H1 (cell line): ENCODE results near the gene EIF4EBP2. TPM values are rescaled to one million over a fixed set of nuclear protein-coding genes. Genes with fewer than 3 reads are reported as not detected.

Experiments
- CTCF ChIA-PET: fragments of 300-600 bp; sonication (Branson Sonifier 250); formaldehyde crosslinking; loops from one replicate; lab custom pipeline; 2021; ENCODE audit not compliant: partially characterized antibody; lab: Charles Lee
- POLR2A ChIA-PET: fragments of 300-600 bp; sonication (Branson Sonifier 250); formaldehyde crosslinking; loops from one replicate; lab custom pipeline; 2021; ENCODE audit warnings: inconsistent platforms; ENCODE audit not compliant: partially characterized antibody; lab: Charles Lee
- DNase-seq, 2 experiments: peaks; one replicate each; pipeline versions ENCODE4 v3.0.0 to v3.0.0-alpha.2; 2010 to 2022; ENCODE audit warnings: low spot score in 2 of 2, low read depth in 1 of 2, mixed read lengths in 1 of 2
- FAIRE-seq: peaks from 2 replicates; lab custom pipeline; 2011; peaks lifted over from hg19 to GRCh38; lab: Jason Lieb, UNC
- H2AFZ ChIP-seq: 2 replicates; pipeline ENCODE4 v1.8.1; 2012; ENCODE audit warnings: low read length, inconsistent platforms
- H2AK5ac ChIP-seq: 2 replicates; pipeline ENCODE4 v1.6.1; 2013; ENCODE audit warnings: low read depth, low read length
- H2BK120ac ChIP-seq: replicated peaks from 2 replicates; pipeline ENCODE3; 2013; ENCODE audit warnings: low read depth, low read length, inconsistent platforms
- H2BK12ac ChIP-seq: 2 replicates; pipeline ENCODE4 v1.6.1; 2013; ENCODE audit warnings: low read depth, low read length
- H2BK15ac ChIP-seq: 2 replicates; pipeline ENCODE4 v1.6.1; 2013; ENCODE audit warnings: low read length
- H2BK20ac ChIP-seq: 2 replicates; pipeline ENCODE4 v1.6.1; 2013; ENCODE audit warnings: low read length
- H2BK5ac ChIP-seq: 2 replicates; pipeline ENCODE4 v1.6.1; 2013; ENCODE audit warnings: low read depth, low read length
- H3K14ac ChIP-seq: 2 replicates; pipeline ENCODE4 v1.6.1; 2013; ENCODE audit warnings: inconsistent platforms; ENCODE audit not compliant: insufficient read length
- H3K18ac ChIP-seq: 2 replicates; pipeline ENCODE4 v1.6.1; 2013; ENCODE audit warnings: low read length; ENCODE audit errors: extremely low read depth
- H3K23ac ChIP-seq: 2 replicates; pipeline ENCODE4 v1.6.1; 2013; ENCODE audit warnings: inconsistent platforms; ENCODE audit not compliant: insufficient read length
- H3K23me2 ChIP-seq: 2 replicates; pipeline ENCODE4 v1.6.1; 2013; ENCODE audit warnings: low read depth, low read length
- H3K27ac ChIP-seq: 2 replicates; pipeline ENCODE4 v1.6.1; 2011; ENCODE audit warnings: low read depth, low read length, inconsistent platforms
- H3K27me3 ChIP-seq, 4 experiments: replicated peaks in 1 of 4; 1 replicate in 1 of 4; 2 replicates in 3 of 4; pipeline versions ENCODE4 v1.6.1 to v1.8.1; 2011 to 2013; ENCODE audit warnings: low read length in 3 of 4, mild to moderate bottlenecking in 3 of 4, inconsistent platforms in 2 of 4, mixed read lengths in 2 of 4, moderate library complexity in 1 of 4; ENCODE audit not compliant: control insufficient read depth in 3 of 4, insufficient read depth in 3 of 4; ENCODE audit errors: extremely low read depth in 1 of 4
- H3K36me3 ChIP-seq, 4 experiments: 2 replicates each; pipeline versions ENCODE4 v1.6.1 to v1.8.1; 2011 to 2013; ENCODE audit warnings: mild to moderate bottlenecking in 4 of 4, low read length in 3 of 4, moderate library complexity in 2 of 4, control low read depth in 1 of 4, inconsistent platforms in 1 of 4; ENCODE audit not compliant: insufficient read depth in 4 of 4, control insufficient read depth in 2 of 4
- H3K4ac ChIP-seq: replicated peaks from 2 replicates; pipeline ENCODE3; 2013; ENCODE audit warnings: low read length, low read depth, mixed read lengths, inconsistent platforms; ENCODE audit not compliant: insufficient read length
- H3K4me1 ChIP-seq, 4 experiments: replicated peaks in 1 of 4; 1 replicate in 1 of 4; 2 replicates in 3 of 4; pipeline versions ENCODE4 v1.6.1 to v1.8.1; 2011 to 2013; ENCODE audit warnings: low read length in 3 of 4, inconsistent platforms in 2 of 4, mixed read lengths in 1 of 4; ENCODE audit not compliant: insufficient read depth in 4 of 4, control insufficient read depth in 3 of 4
- H3K4me2 ChIP-seq, 2 experiments: 2 replicates each; pipeline versions ENCODE4 v1.6.1 to v1.8.1; 2011 to 2013; ENCODE audit warnings: low read depth in 2 of 2, low read length in 2 of 2, control low read depth in 1 of 2, inconsistent platforms in 1 of 2, mild to moderate bottlenecking in 1 of 2; ENCODE audit not compliant: insufficient read depth in 1 of 2
- H3K4me3 ChIP-seq, 4 experiments: fragments of 200-600, 300-600 bp in 1 of 4; sonication (generic), shearing (Covaris generic), sonication (Bioruptor Twin) in 1 of 4; 2 replicates each; pipeline versions ENCODE4 v1.5.1 to v1.8.1; 2011 to 2016; ENCODE audit warnings: low read length in 4 of 4, low read depth in 3 of 4, control low read depth in 2 of 4, inconsistent platforms in 2 of 4, mild to moderate bottlenecking in 2 of 4, mixed read lengths in 1 of 4, moderate library complexity in 1 of 4; ENCODE audit not compliant: insufficient read depth in 2 of 4; ENCODE audit errors: extremely low read depth in 1 of 4
- H3K56ac ChIP-seq: replicated peaks from 2 replicates; pipeline ENCODE3; 2013; ENCODE audit warnings: low read depth, mild to moderate bottlenecking, mixed read lengths, low read length, inconsistent platforms; ENCODE audit not compliant: insufficient read length
- H3K79me1 ChIP-seq: 2 replicates; pipeline ENCODE4 v1.6.1; 2013; ENCODE audit warnings: low read depth, low read length, control low read depth
- H3K79me2 ChIP-seq, 2 experiments: 2 replicates each; pipeline versions ENCODE4 v1.6.1 to v1.8.1; 2012 to 2013; ENCODE audit warnings: low read length in 2 of 2, mild to moderate bottlenecking in 2 of 2, inconsistent platforms in 1 of 2; ENCODE audit not compliant: insufficient read depth in 2 of 2, control insufficient read depth in 1 of 2
- H3K9ac ChIP-seq, 4 experiments: replicated peaks in 1 of 4; 1 replicate in 1 of 4; 2 replicates in 3 of 4; pipeline versions ENCODE4 v1.6.1 to v1.8.1; 2011 to 2013; ENCODE audit warnings: low read depth in 3 of 4, low read length in 3 of 4, control low read depth in 2 of 4, mild to moderate bottlenecking in 2 of 4, moderate library complexity in 2 of 4, inconsistent platforms in 1 of 4; ENCODE audit errors: extremely low read depth in 1 of 4
- H3K9me3 ChIP-seq, 2 experiments: 2 replicates each; pipeline versions ENCODE4 v1.6.1 to v1.8.1; 2012 to 2013; ENCODE audit warnings: mild to moderate bottlenecking in 2 of 2, moderate library complexity in 2 of 2, control low read depth in 1 of 2, inconsistent platforms in 1 of 2, low read depth in 1 of 2, low read length in 1 of 2, mixed read lengths in 1 of 2; ENCODE audit not compliant: insufficient read depth in 2 of 2
- H4K20me1 ChIP-seq, 2 experiments: replicated peaks in 1 of 2; 2 replicates each; pipeline versions ENCODE3 to v1.8.1; 2011 to 2013; ENCODE audit warnings: inconsistent platforms in 2 of 2, low read length in 2 of 2, mild to moderate bottlenecking in 1 of 2; ENCODE audit not compliant: insufficient read depth in 2 of 2, control insufficient read depth in 1 of 2
- H4K5ac ChIP-seq: 2 replicates; pipeline ENCODE4 v1.6.1; 2013; ENCODE audit warnings: low read length, low read depth, mixed read lengths, inconsistent platforms; ENCODE audit not compliant: insufficient read length
- H4K8ac ChIP-seq: 2 replicates; pipeline ENCODE4 v1.8.0; 2013; ENCODE audit warnings: mild to moderate bottlenecking, moderate library complexity, low read length, inconsistent platforms; ENCODE audit not compliant: insufficient read depth; ENCODE audit errors: extremely low read depth
- H4K91ac ChIP-seq: replicated peaks from 2 replicates; pipeline ENCODE3; 2013; ENCODE audit warnings: low read length, mixed read lengths, inconsistent platforms; ENCODE audit not compliant: insufficient read length
- ASH2L ChIP-seq: fragments of 200-600, 300-600 bp; sonication (generic); IDR thresholded peaks from one replicate; pipeline ENCODE4 v1.7.1; 2017; ENCODE audit warnings: low read length
- CTBP2 ChIP-seq: IDR thresholded peaks from 2 replicates; pipeline ENCODE4 v1.7.0; 2011; ENCODE audit warnings: borderline replicate concordance, mild to moderate bottlenecking, moderate library complexity, mixed read lengths, low read length; ENCODE audit not compliant: insufficient read depth, insufficient read length
- EZH2 ChIP-seq: fragments of 200-600 bp; sonication (generic); IDR thresholded peaks from 2 replicates; pipeline ENCODE4 v1.7.1; 2012; ENCODE audit warnings: low read depth, mild to moderate bottlenecking, moderate library complexity, low read length, inconsistent platforms; ENCODE audit not compliant: severe bottlenecking
- FOSL1 ChIP-seq: IDR thresholded peaks from 2 replicates; pipeline ENCODE4 v1.6.1; 2011; ENCODE audit warnings: mild to moderate bottlenecking, low read depth, low read length, moderate library complexity; ENCODE audit not compliant: insufficient read depth
- GABPA ChIP-seq: IDR thresholded peaks from 2 replicates; pipeline ENCODE4 v1.6.1; 2011; ENCODE audit warnings: mild to moderate bottlenecking, low read length, moderate library complexity, borderline replicate concordance; ENCODE audit not compliant: insufficient read depth
- JUND ChIP-seq: IDR thresholded peaks from 2 replicates; pipeline ENCODE4 v1.6.1; 2011; ENCODE audit warnings: mild to moderate bottlenecking, improper control_type of control experiment, low read length
- RNF2 ChIP-seq: fragments of 200-900, 300-1000 bp; sonication (generic); IDR thresholded peaks from 2 replicates; pipeline ENCODE4 v1.7.1; 2016; ENCODE audit warnings: borderline replicate concordance, low read depth, mild to moderate bottlenecking, antibody characterized with exemption, low read length; ENCODE audit not compliant: poor library complexity, severe bottlenecking; ENCODE audit errors: missing control alignments
- SP1 ChIP-seq: IDR thresholded peaks from 2 replicates; pipeline ENCODE4 v1.6.1; 2011; ENCODE audit warnings: low read depth, low read length
- YY1 ChIP-seq: IDR thresholded peaks from 2 replicates; pipeline ENCODE4 v1.6.1; 2011; ENCODE audit warnings: low read depth, mild to moderate bottlenecking, low read length
- WGBS, 2 experiments: shearing (Covaris generic) in 1 of 2; methylation state at CpG; one replicate each; pipeline versions ENCODE4 v1.1.6 to v1.1.7; 2013 to 2015; ENCODE audit warnings: low lambda C conversion rate in 2 of 2, mixed read lengths in 2 of 2, inconsistent platforms in 1 of 2, low coverage in 1 of 2, missing lambda C conversion rate in 1 of 2; ENCODE audit not compliant: insufficient replicate concordance in 2 of 2, insufficient coverage in 1 of 2, insufficient read length in 1 of 2; ENCODE audit errors: extremely low coverage in 1 of 2, missing lambda C conversion rate in 1 of 2; 5-methylcytosine and 5-hydroxymethylcytosine counted together
- polyA plus RNA-seq, 7 experiments: library from polyadenylated mRNA; depleted of rRNA in 3 of 7; stranded (reverse) in 5 of 7; unstranded in 2 of 7; fragments of >200 nt in 5 of 7; fragments of 200-250 nt in 2 of 7; gene quantifications; 1 replicate in 5 of 7; 2 replicates in 1 of 7; 4 replicates in 1 of 7; pipeline versions ENCODE4 v1.2.1 to v1.2.3, GENCODE V29; 2011 to 2013; ENCODE audit warnings: missing spikeins in 2 of 7, mixed read lengths in 2 of 7
- total RNA-seq: library from RNA; stranded (reverse); fragmentation: NEBNext Ultra II Directional; extraction: Animal tissue kit (Norgen Biotek cat#: 25700); gene quantifications from 2 replicates; pipeline ENCODE4 v1.2.1, GENCODE V29; 2021
- TF ChIP-seq, protein P1 (sequence below), 3 experiments: IDR thresholded peaks; 1 replicate in 2 of 3; 2 replicates in 1 of 3; pipeline versions ENCODE4 v1.5.1 to v1.6.1; 2011; ENCODE audit warnings: low read length in 3 of 3, mild to moderate bottlenecking in 3 of 3, inconsistent platforms in 2 of 3, low read depth in 1 of 3, moderate library complexity in 1 of 3; ENCODE audit not compliant: insufficient read depth in 1 of 3; ENCODE audit errors: control extremely low read depth in 1 of 3

EIF4EBP2 gene
- total and polyA plus RNA-seq, 2 of the 8 experiments (the other 6 are each of a cell fraction or from before 2014, with no cell fraction given) = 55.3 to 144 TPM

DNA sequence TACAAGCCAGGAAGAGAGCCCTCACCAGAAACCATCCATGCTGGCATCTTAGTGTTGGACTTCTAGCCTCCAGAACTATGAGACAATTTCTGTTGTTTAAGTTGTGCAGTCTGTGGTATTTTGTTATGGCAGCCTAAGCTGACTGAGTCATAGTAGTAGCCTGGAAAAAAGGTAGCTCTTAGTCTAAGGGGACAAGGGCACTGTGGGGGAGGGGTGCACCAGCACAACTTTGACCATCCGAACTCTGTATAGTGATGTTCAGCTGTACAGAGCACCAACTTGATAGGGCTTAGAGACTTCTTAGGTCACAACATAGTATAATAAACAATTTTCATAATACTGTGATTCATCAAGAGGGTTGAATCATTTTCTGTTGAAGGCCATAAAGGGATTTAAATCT is 14.3 kb downstream of the EIF4EBP2 start:
- Histone ChIP-seq H3K4me3 (no peak overlapping the region), H3K36me3 (peaks cover 2 to 32% (median 22%) of the 10 kb centered on the region in 4 experiments; a peak in 7 of 8 replicates), H2BK20ac (no peak overlapping the region), H3K23ac (no peak overlapping the region), H3K18ac (no peak overlapping the region), H4K20me1 (peaks cover 4 to 6% of the 10 kb centered on the region in 2 experiments), H3K14ac (no peak overlapping the region), H2BK5ac (no peak overlapping the region), H2AK5ac (no peak overlapping the region), H3K4me1 (peaks cover 0 to 2% (median 0%) of the 10 kb centered on the region in 4 experiments; a peak in 1 of 7 replicates), H3K79me1 (peaks cover 2% of the 10 kb centered on the region; the same call in 1 of the 2 replicates), H2BK120ac (no peak overlapping the region), H3K27ac (no peak overlapping the region), H4K5ac (no peak overlapping the region), H4K8ac (no peak overlapping the region), H3K79me2 (peaks cover 0 to 31% of the 10 kb centered on the region in 2 experiments; a peak in 3 of 4 replicates), H2BK15ac (no peak overlapping the region), H3K4me2 (no peak overlapping the region), H3K4ac (no peak overlapping the region), H3K23me2 (no peaks in the 10 kb centered on the region), H3K9me3 (no peaks in the 10 kb centered on the region), H2BK12ac (no peak overlapping the region), H3K56ac (no peak overlapping the region), H4K91ac (no peak overlapping the region), H3K9ac (no peak overlapping the region), H3K27me3 (no peaks in the 10 kb centered on the region), H2AFZ (no peak overlapping the region)
- ChIA-PET POLR2A (interaction anchor here (0.8 to 2.3 kb wide), 7 partner anchors 9 to 24 kb away, joined by 3 to 8 read pairs (median 6); partner anchors contain the start of gene NODAL), CTCF (interaction anchor here (1.1 to 1.5 kb wide), 2 partner anchors 42 to 113 kb away, joined by 3 to 5 read pairs; no protein-coding TSS in a partner anchor)
- DNase-seq (no peak), FAIRE-seq (no peak)
- TF ChIP-seq ASH2L (no peak), YY1 (no peak), RNF2 (no peak), CTBP2 (no peak), JUND (no peak), GABPA (no peak), SP1 (no peak), FOSL1 (no peak), EZH2 (no peak)
- TF ChIP-seq, protein P1, sequence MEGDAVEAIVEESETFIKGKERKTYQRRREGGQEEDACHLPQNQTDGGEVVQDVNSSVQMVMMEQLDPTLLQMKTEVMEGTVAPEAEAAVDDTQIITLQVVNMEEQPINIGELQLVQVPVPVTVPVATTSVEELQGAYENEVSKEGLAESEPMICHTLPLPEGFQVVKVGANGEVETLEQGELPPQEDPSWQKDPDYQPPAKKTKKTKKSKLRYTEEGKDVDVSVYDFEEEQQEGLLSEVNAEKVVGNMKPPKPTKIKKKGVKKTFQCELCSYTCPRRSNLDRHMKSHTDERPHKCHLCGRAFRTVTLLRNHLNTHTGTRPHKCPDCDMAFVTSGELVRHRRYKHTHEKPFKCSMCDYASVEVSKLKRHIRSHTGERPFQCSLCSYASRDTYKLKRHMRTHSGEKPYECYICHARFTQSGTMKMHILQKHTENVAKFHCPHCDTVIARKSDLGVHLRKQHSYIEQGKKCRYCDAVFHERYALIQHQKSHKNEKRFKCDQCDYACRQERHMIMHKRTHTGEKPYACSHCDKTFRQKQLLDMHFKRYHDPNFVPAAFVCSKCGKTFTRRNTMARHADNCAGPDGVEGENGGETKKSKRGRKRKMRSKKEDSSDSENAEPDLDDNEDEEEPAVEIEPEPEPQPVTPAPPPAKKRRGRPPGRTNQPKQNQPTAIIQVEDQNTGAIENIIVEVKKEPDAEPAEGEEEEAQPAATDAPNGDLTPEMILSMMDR (IDR thresholded peaks at IDR 0.05; ENCODE audit: control extremely low read depth in 1 of 3, insufficient read depth in 1 of 3, low read depth in 1 of 3, low read length in 3 of 3) = no peak
- WGBS, 2 experiments = 94% methylated on average over 1 of the region's 1 CpG; no CpG with 5 or more reads in 1 of the 2 experiments
